ENCODE data around the gene LOX. TPM values are rescaled to one million over a fixed set of nuclear protein-coding genes. Genes with fewer than 3 reads are reported as not detected.
"Not testable (repeated sequence)": the region's sequence is repeated elsewhere in the genome, so short reads cannot be mapped to it uniquely, and the experiment has no call there.

LOX gene
- total and polyA plus RNA-seq, 2 experiments from 2014 or later = 440 to 1,207 TPM

DNA sequence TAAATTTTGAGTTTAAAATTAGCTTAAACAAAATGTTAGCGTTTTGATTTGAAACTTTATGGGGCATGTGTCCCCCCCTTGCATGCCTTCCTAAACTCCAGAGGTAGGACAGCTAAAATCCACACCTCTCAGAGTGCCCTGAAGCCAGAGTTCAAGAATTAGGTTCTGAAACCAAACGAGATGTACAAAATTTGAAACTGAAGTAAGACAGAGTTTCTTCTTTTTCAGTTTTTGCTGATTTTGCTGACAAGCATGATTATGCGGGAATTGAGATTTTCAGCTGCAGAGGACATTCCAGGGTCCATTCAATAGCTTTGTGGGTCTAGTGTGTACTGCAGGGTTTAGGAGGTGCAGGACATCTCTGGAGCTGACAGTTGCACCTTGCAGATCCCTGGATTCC, 17.1 kb upstream of the LOX start:
- no peak for DNase-seq
- Histone ChIP-seq H3K9ac (peak overlapping the region; percentile 62; the same call in 1 of the 2 replicates), H3K79me2 (ENCODE audit: insufficient read depth) (no peaks in the 10 kb centered on the region), H3K36me3 (ENCODE audit: low read depth) (no peaks in the 10 kb centered on the region), H3K27ac (peak overlapping the region; percentile 86), H3F3A (ENCODE audit: insufficient read depth) (peaks cover 46% of the 10 kb centered on the region), H3K4me2 (ENCODE audit: unreplicated experiment) (peak overlapping the region; percentile 74), H3K4me1 (ENCODE audit: insufficient read depth) (peaks cover 67% of the 10 kb centered on the region), H3K9me3 (ENCODE audit: low read depth) (no peaks in the 10 kb centered on the region), H3K4me3 (0 out of 2 replicates have a peak overlapping the region, but pooled peaks have one; percentile 5), H2AFZ (peak overlapping the region; percentile 22; the same call in 1 of the 2 replicates), H3K9me2 (ENCODE audit: insufficient read depth) (no peaks in the 10 kb centered on the region), H3K27me3 (replicated peaks; ENCODE audit: insufficient read depth) (no peaks in the 10 kb centered on the region), H4K20me1 (ENCODE audit: insufficient read depth) (no peaks in the 10 kb centered on the region)
- TF ChIP-seq EZH2 (IDR thresholded peaks at IDR 0.05; ENCODE audit: insufficient read depth, poor library complexity, severe bottlenecking) (no peak), EZH2phosphoT487 (IDR thresholded peaks at IDR 0.05; ENCODE audit: insufficient read depth, low read depth) (no peak)
- WGBS, 2 experiments (ENCODE audit: low coverage in 1 of 2, low lambda C conversion rate in 2 of 2, missing lambda C conversion rate in 2 of 2) = 33 to 34% methylated on average over 3 of the region's 3 CpGs
- in situ Hi-C loops (cut with MboI) = no loop called here

DNA sequence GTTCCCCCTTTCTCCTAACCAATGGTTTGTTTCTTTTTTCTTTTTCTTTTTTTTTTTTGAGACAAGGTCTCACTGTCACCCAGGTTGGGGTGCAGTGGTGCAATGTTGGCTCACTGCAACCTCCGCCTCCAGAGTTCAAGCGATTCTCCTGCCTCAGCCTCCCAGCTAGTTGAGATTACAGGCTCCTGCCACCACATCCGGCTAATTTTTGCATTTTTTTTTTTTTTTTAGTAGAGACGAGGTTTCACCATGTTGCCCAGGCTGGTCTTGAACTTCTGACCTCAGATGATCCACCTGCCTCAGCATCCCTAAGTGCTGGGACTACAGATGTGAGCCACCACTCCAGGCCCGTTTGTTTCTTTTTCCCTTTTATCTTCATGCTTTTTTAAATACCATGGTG, 16.2 kb upstream of the LOX start:
- Histone ChIP-seq H3K27ac (peak overlapping the region; percentile 86), H3K4me1 (ENCODE audit: insufficient read depth) (peaks cover 70% of the 10 kb centered on the region), H3K4me2 (ENCODE audit: unreplicated experiment) (peak overlapping the region; percentile 74), H3K9ac (peak overlapping the region; percentile 62), H3F3A (ENCODE audit: insufficient read depth) (peaks cover 52% of the 10 kb centered on the region), H3K4me3 (peak overlapping the region; percentile 59)
- H2AFZ ChIP-seq; H4K20me1 ChIP-seq (ENCODE audit: insufficient read depth); H3K79me2 ChIP-seq (ENCODE audit: insufficient read depth); DNase-seq; H3K9me2 ChIP-seq (ENCODE audit: insufficient read depth); H3K9me3 ChIP-seq (ENCODE audit: low read depth); H3K36me3 ChIP-seq (ENCODE audit: low read depth); H3K27me3 ChIP-seq (replicated peaks; ENCODE audit: insufficient read depth); in situ Hi-C loops (cut with MboI): not testable (repeated sequence)
- 63 to 64% methylated on average over 5 of the region's 5 CpGs for WGBS, 2 experiments (ENCODE audit: low coverage in 1 of 2, low lambda C conversion rate in 2 of 2, missing lambda C conversion rate in 2 of 2)

DNA sequence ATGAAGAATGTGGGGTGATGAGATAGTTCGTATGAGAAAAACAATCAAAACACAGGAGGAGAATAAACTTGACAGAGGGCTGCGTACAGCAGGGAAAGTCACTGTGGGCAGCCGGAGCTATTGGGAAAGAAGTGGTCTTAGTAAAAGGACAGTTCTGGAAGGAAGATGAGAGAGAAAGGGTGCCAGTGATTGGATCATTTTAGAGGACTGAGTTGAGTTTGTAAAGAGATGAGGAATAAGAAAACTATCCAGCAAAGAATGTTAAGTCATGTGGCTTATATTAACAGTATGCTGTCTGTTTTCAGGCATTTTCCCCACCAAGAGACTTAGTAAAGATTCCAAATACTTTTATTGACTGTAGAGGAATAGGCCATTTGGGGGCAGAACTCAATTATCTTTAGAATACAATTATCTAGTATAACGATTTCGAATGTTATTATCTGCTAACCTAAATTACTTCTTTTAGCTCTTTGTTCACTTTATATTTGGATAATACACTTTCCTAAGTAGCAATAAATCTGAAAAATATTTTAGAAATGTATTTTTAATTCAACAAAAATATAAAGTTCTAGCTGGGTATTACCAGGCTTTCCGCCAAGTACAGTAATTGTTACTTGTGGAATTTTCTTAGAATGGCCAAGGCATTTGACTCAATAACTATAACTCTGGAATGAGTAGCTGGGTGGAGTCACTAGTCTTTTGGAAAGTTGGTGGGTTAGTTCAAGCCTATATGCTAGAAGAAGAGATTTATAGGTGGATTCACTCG, 15.5 kb upstream of the LOX start:
- Histone ChIP-seq H3K4me2 (ENCODE audit: unreplicated experiment) (peak overlapping the region; percentile 74), H3K27ac (peak overlapping the region; percentile 86), H3K9me2 (ENCODE audit: insufficient read depth) (no peaks in the 10 kb centered on the region), H3K9me3 (ENCODE audit: low read depth) (no peaks in the 10 kb centered on the region), H3K79me2 (ENCODE audit: insufficient read depth) (no peaks in the 10 kb centered on the region), H3K4me3 (peak overlapping the region; percentile 59), H3K4me1 (ENCODE audit: insufficient read depth) (peaks cover 70% of the 10 kb centered on the region), H4K20me1 (ENCODE audit: insufficient read depth) (no peaks in the 10 kb centered on the region), H3K27me3 (replicated peaks; ENCODE audit: insufficient read depth) (no peaks in the 10 kb centered on the region), H3K36me3 (ENCODE audit: low read depth) (no peaks in the 10 kb centered on the region), H3K9ac (peak overlapping the region; percentile 62), H2AFZ (0 out of 2 replicates have a peak overlapping the region, but pooled peaks have one; percentile 2), H3F3A (ENCODE audit: insufficient read depth) (peaks cover 59% of the 10 kb centered on the region)
- TF ChIP-seq EZH2phosphoT487 (IDR thresholded peaks at IDR 0.05; ENCODE audit: insufficient read depth, low read depth) (no peak), EZH2 (IDR thresholded peaks at IDR 0.05; ENCODE audit: insufficient read depth, poor library complexity, severe bottlenecking) (no peak)
- in situ Hi-C loops (cut with MboI) = no loop called here
- WGBS, 2 experiments (ENCODE audit: low coverage in 1 of 2, low lambda C conversion rate in 2 of 2, missing lambda C conversion rate in 2 of 2) = 0 to 2% methylated on average over 7 of the region's 7 CpGs
- peak; percentile 94 for DNase-seq

DNA sequence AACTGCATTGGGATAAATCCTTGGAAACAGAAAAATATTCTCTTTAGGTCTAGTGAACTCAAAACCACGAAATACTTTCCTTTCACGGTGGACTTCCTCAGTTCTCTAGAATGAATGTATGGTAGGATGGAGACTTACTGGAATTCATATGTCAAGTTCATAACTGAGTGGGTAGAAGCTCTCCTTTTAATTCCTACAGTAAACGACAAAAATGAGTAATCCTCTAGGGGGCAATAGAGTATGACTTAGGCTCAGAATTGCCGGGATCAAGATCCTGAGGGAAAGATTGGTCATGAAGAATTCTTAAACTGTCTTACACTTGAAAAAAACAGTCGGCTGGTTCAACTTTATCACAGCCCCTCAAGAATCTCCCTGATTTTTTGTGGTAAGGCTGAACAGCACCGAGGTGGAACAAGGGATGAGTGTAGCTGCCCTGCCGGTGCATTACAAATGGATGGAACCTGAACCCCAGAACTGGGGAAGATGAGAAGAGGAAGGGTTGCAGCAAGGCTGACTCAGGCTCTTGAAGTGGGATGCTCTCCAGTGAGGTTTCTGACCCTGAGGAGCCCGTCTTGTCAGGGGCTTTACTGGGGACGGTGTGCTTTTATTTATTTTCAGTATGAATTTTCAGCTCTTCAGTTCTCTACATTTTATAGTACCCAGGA, 14.0 kb upstream of the LOX start:
- peak overlapping the region; percentile 59 for H3K4me3 ChIP-seq
- peak overlapping the region; percentile 31; the same call in 1 of the 2 replicates for H2AFZ ChIP-seq
- no peaks in the 10 kb centered on the region for H3K9me2 ChIP-seq (ENCODE audit: insufficient read depth)
- H3F3A ChIP-seq (ENCODE audit: insufficient read depth) = peaks cover 65% of the 10 kb centered on the region
- in situ Hi-C loops (cut with MboI) = no loop called here
- H3K4me2 ChIP-seq (ENCODE audit: unreplicated experiment) = peak overlapping the region; percentile 74
- H3K27ac ChIP-seq = peak overlapping the region; percentile 86
- 37% methylated on average over 9 of the region's 9 CpGs for WGBS, 2 experiments (ENCODE audit: low coverage in 1 of 2, low lambda C conversion rate in 2 of 2, missing lambda C conversion rate in 2 of 2)
- H3K9me3 ChIP-seq (ENCODE audit: low read depth) = no peaks in the 10 kb centered on the region
- no peaks in the 10 kb centered on the region for H3K27me3 ChIP-seq (replicated peaks; ENCODE audit: insufficient read depth)
- H4K20me1 ChIP-seq (ENCODE audit: insufficient read depth) = no peaks in the 10 kb centered on the region
- peaks cover 71% of the 10 kb centered on the region for H3K4me1 ChIP-seq (ENCODE audit: insufficient read depth)
- H3K9ac ChIP-seq = peak overlapping the region; percentile 62
- no peaks in the 10 kb centered on the region for H3K79me2 ChIP-seq (ENCODE audit: insufficient read depth)
- no peaks in the 10 kb centered on the region for H3K36me3 ChIP-seq (ENCODE audit: low read depth)
- peak; percentile 81 for DNase-seq
- TF ChIP-seq EZH2phosphoT487 (IDR thresholded peaks at IDR 0.05; ENCODE audit: insufficient read depth, low read depth) (no peak), EZH2 (IDR thresholded peaks at IDR 0.05; ENCODE audit: insufficient read depth, poor library complexity, severe bottlenecking) (no peak)

All from GM23248 (cell line).